GM21526 (cell line): ENCODE data around the gene KRT79.
"Not testable (repeated sequence)": the region's sequence is repeated elsewhere in the genome, so short reads cannot be mapped to it uniquely, and the experiment has no call there.

Experiments used
- ATAC-seq: cut with Tn5 transposase; IDR thresholded peaks from one replicate; pipeline ENCODE4 v1.9.1; 2021; ENCODE audit warnings: moderate library complexity; ENCODE audit not compliant: unreplicated experiment, low FRiP score

Gene KRT79

GRCh38 chr12:52807544-52808470 is 26.3 kb downstream of the KRT79 start:
- ATAC-seq, result no peak

- ATAC-seq, result no peak
Observed at GRCh38 chr12:52806821-52807543, 27.1 kb downstream of the KRT79 start.

GRCh38 chr12:52806169-52806811 is 27.8 kb downstream of the KRT79 start:
- no peak for ATAC-seq

GRCh38 chr12:52805739-52806138 is 28.4 kb downstream of the KRT79 start:
- ATAC-seq, result no peak

GRCh38 chr12:52805000-52805399 is 29.1 kb downstream of the KRT79 start:
- no peak for ATAC-seq

- no peak for ATAC-seq
Observed at GRCh38 chr12:52802442-52802841, 31.7 kb downstream of the KRT79 start.

GRCh38 chr12:52801773-52802172 is 32.3 kb downstream of the KRT79 start:
- ATAC-seq, result no peak

- ATAC-seq, result no peak
Observed at GRCh38 chr12:52800259-52800917, 33.7 kb downstream of the KRT79 start.

GRCh38 chr12:52799505-52800211 is 34.5 kb downstream of the KRT79 start:
- no peak for ATAC-seq

- no peak for ATAC-seq
Observed at GRCh38 chr12:52798671-52799504, 35.2 kb downstream of the KRT79 start.

- ATAC-seq, result no peak
Observed at GRCh38 chr12:52798003-52798670, 36.0 kb downstream of the KRT79 start.

GRCh38 chr12:52797529-52797894 is 36.6 kb downstream of the KRT79 start:
- no peak for ATAC-seq

GRCh38 chr12:52796839-52797528 is 37.1 kb downstream of the KRT79 start:
- ATAC-seq, result no peak

GRCh38 chr12:52796429-52796794 is 37.7 kb downstream of the KRT79 start:
- ATAC-seq, result no peak

- no peak for ATAC-seq
Observed at GRCh38 chr12:52795694-52796428, 38.2 kb downstream of the KRT79 start, which contains the start of gene KRT3. TSS of gene KRT3 (minus strand) at chr12:52796117. CDS start at chr12:52796042, 75 bp downstream.

GRCh38 chr12:52795332-52795674 is 38.8 kb downstream of the KRT79 start:
- ATAC-seq, result not testable (repeated sequence)

GRCh38 chr12:52794479-52795331 is 39.4 kb downstream of the KRT79 start:
- no peak for ATAC-seq
